Measurements from ENCODE around the gene OR9A4.

OR9A4 gene

DNA sequence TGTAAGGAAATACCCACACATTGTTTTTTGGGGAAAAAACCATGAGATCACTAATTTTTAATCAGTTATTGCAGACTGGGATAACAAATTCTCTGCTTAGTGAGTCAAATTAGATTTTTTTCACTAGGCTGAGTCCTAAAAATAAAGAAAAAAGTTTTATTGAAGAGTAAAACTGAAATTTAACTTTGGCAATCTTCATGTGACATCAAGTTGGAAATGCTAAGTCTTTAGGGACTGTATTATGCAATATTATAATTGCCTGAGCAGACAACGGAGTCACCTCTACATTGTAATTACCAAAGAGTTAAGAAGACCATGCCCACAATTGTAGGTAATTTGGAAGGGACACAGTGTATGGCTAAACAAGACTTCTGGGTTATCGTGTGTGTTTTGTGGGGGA lies 32.8 kb downstream of the OR9A4 start:
- DNase-seq (ENCODE audit: low spot score), result no peak

DNA sequence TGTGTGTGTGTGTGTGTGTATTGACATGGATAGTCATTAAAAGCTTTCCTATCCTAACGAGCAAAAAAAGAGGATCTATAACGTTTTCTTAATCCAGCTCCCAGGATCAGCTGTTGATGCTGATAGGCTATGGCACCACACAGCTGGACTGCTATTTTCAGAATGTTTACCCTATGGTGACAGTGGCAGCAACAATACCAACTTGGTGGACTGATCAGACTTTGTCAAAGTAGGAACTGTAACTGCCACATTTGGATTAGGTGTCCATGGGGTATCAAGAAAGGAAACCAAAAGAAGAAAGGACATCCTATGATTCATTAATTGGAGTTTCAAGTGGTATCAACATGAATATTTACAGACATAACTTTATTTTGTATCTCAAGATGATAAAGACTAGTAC lies 33.3 kb downstream of the OR9A4 start:
- no peak for DNase-seq (ENCODE audit: low spot score)

DNA sequence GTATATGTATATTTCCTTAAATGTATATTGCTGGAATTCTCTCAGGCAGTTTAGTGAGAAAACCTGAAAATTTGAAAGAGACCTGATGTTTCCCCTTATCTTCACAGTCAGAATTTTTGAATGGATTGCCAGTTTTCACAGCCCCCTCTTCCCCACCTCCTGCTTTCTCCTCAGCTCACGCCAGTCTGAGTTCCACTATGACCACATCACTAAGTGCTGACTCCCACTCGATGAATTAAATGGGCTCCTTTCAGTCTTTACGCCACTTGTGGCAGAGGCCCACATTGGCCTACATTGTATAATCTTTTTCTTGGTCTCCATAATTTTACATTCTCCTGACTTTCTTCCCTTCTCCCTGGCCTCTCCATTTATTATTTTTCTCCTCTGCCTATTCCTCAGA lies 33.7 kb downstream of the OR9A4 start:
- no peak for DNase-seq (ENCODE audit: low spot score)

DNA sequence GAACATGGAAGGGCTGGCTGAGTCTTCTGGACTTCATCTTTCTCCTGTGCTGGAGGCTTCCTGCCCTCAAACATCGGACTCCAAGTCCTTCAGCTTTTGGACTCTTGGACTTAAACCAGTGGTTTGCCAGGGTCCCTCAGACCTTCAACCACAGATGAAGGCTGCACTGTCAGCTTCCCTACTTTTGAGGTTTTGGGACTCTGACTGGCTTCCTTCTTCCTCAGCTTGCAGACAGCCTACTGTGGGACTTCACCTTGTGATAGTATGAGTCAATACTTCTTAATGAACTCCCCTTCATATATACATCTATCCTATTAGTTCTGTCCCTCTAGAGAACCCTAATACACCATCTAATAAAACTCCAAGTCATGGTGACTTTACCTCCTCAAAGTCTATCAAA lies 34.6 kb downstream of the OR9A4 start:
- no peak for DNase-seq (ENCODE audit: low spot score)

DNA sequence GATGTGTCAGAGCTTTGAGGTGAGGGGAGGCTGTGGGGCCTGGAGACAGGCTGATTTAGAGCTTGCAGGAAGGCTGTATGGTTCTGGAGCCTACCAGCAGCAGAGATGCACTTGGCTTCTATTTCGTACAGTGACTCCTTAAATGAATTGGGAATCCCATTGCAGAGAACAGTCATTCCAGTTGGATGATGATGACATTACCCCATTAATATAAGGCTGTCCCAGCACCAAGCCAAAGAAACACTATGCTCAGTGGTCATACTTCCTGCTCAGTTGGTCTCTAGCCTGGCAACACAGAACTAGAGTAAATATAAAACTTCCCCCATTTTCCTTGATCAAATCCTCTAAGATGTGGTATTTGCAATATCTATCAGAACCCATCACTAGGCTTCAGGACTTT lies 36.3 kb downstream of the OR9A4 start:
- DNase-seq (ENCODE audit: low spot score), result no peak

DNA sequence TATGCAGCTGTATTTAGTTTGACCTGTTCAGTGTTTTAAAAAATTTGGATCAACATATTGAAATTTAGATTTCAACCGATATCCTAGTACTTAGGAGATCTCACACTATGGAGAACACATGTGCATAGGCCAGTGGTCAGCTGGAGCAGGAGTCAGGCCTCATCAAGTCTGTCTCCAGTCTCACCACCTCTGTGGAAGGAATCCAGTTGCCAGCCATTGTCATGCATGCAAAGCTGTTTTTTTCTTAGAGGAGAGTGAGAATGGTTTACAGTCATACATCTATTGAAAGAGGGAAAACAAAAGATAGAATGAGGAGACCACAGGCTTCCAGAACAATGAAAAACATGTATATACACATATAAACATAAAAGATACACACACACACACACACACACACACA lies 38.1 kb downstream of the OR9A4 start:
- no peak for DNase-seq (ENCODE audit: low spot score)

DNA sequence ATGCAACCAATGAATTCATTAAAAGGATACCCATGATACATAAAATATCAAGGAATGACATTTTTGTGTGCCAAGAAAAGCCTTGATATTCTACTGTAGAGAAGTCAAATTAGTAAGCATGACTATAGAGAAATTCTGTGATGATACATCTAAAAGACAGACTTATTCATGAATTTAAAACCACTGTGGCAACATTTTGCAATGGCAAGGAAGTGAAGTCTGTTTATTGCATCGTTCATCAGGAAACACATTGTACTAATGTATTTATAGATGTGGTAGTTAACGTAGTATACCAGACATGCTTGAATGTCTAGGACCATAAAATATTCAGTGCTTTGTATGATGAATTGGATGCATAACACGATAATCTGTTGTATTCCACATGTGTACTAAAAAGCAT lies 39.9 kb downstream of the OR9A4 start:
- no peak for DNase-seq (ENCODE audit: low spot score)

DNA sequence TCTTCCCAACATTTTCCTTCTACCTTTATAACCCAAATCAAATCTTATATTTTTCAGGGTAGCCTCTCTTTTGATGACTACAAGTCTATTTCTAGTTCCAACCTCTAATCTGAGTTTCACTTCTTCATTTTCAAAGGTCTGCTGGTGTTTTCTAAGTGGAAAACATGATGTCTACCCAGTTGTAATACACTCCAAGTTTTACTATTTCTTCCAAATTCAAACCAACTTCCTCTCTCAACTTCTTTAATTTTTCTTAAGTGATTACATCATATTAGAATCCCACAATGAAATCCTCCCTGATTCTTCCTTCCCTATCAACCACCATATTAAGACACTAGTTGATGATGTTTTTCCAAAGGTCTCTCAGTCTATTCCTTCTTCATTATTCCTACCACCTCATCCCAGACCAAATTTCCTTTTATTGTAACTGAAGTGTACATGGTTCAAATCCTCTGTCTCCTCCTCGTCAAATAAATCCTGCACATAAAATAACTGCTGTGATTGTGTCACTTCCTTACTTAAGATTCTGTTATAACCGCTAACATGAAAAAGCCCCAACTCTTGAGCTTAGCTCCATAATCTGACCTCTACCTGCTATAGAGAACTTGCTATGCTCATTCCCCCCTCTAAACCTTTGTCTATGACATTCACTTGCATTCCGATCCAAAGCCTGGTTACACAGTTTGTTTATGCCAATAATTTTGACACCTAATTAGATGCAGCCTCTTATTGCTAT lies 44.7 kb downstream of the OR9A4 start:
- DNase-seq (ENCODE audit: low spot score), result no peak

Measured in HuH-7.5 (cell line).